Spinal cord (tissue), 10 donors: ENCODE data around the gene NDUFV2. TPM values are rescaled to one million over a fixed set of nuclear protein-coding genes. Genes with fewer than 3 reads are reported as not detected.

Source experiments
- DNase-seq, 6 donors: peaks; one replicate each; pipeline versions ENCODE4 v3.0.0 to v3.0.0-alpha.2; 2013 to 2015; ENCODE audit warnings: low spot score in 6 of 6, low read depth in 4 of 6
- H3K27ac ChIP-seq: one replicate; pipeline ENCODE4 v1.5.1; 2013; ENCODE audit warnings: low read depth, low read length, control low read depth
- H3K27me3 ChIP-seq: one replicate; pipeline ENCODE4 v1.6.1; 2013; ENCODE audit warnings: low read length; ENCODE audit not compliant: control insufficient read depth, insufficient read depth
- H3K36me3 ChIP-seq: one replicate; pipeline ENCODE4 v1.6.1; 2013; ENCODE audit warnings: low read length; ENCODE audit not compliant: control insufficient read depth, insufficient read depth
- H3K4me1 ChIP-seq: one replicate; pipeline ENCODE4 v1.6.1; 2013; ENCODE audit warnings: low read length; ENCODE audit not compliant: control insufficient read depth, insufficient read depth
- H3K4me3 ChIP-seq: one replicate; pipeline ENCODE4 v1.5.1; 2013; ENCODE audit warnings: low read depth, low read length, control low read depth
- H3K9me3 ChIP-seq: one replicate; pipeline ENCODE4 v1.6.1; 2013; ENCODE audit warnings: low read length; ENCODE audit not compliant: control insufficient read depth, insufficient read depth
- WGBS: methylation state at CpG from one replicate; pipeline ENCODE4 v1.1.5; 2013; ENCODE audit warnings: missing lambda C conversion rate; ENCODE audit not compliant: insufficient coverage; 5-methylcytosine and 5-hydroxymethylcytosine counted together
- polyA plus RNA-seq, 2 donors: library from polyadenylated mRNA; unstranded; fragments of 120-200 nt; gene quantifications; one replicate each; pipeline ENCODE4 v1.2.1, GENCODE V29; 2013; ENCODE audit not compliant: insufficient read length in 2 of 2
- total RNA-seq, 2 donors: library from RNA; depleted of rRNA in 1 of 2; stranded (reverse); fragments of 120-200 nt in 1 of 2; fragments of >200 nt in 1 of 2; gene quantifications; one replicate each; pipeline versions ENCODE4 v1.2.3 to v1.2.4, GENCODE V29; 2013 to 2014
- donor health status: healthy.

The NDUFV2 gene
- total and polyA plus RNA-seq, 4 donors = 108 to 157 (median 137) TPM

DNA sequence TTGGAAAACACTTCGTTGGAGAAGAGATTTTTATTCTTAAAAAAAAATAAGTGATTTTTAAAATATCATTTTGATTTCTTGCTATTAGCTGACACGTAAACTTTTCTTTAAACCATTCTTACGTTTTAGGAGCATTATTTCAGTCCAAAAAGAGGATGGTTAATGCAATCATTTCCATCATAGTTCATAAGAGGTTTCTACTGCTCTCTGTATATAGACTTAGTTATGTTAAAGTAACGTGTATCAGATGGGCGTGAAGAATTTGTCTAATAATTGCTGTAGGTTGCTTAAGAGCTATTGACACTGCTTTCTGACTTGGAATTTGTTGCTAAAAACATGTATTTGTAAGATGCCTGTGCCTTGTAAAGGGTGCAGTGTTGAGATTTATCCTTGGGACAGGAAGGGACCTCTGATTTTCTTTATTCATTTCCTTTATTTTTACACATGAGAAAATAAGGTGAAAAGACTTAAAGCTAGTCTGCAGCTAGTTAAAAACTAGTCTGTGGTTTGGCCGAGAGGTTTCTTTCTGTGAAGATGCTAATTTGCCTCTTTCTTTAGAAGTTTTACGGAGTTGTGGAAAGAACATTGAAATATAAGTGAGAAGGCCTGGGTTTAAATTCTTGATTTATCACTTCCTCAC, 37.0 kb downstream of the NDUFV2 start:
- Histone ChIP-seq H3K4me1 (peaks cover 12% of the 10 kb centered on the region), H3K4me3 (no peak overlapping the region), H3K27ac (no peak overlapping the region), H3K36me3 (peaks cover 3% of the 10 kb centered on the region), H3K27me3 (no peaks in the 10 kb centered on the region), H3K9me3 (no peaks in the 10 kb centered on the region)
- DNase-seq = no peak
- 80% methylated on average over 2 of the region's 7 CpGs for WGBS

- WGBS = no CpG with 5 or more reads among the region's 2 CpGs
- Histone ChIP-seq H3K9me3 (no peaks in the 10 kb centered on the region), H3K4me3 (no peak overlapping the region), H3K4me1 (peaks cover 9% of the 10 kb centered on the region), H3K27me3 (no peaks in the 10 kb centered on the region), H3K27ac (no peak overlapping the region), H3K36me3 (no peaks in the 10 kb centered on the region)
- no peak for DNase-seq
Observed at GRCh38 chr18:9140381-9140780, 37.9 kb downstream of the NDUFV2 start.

DNA sequence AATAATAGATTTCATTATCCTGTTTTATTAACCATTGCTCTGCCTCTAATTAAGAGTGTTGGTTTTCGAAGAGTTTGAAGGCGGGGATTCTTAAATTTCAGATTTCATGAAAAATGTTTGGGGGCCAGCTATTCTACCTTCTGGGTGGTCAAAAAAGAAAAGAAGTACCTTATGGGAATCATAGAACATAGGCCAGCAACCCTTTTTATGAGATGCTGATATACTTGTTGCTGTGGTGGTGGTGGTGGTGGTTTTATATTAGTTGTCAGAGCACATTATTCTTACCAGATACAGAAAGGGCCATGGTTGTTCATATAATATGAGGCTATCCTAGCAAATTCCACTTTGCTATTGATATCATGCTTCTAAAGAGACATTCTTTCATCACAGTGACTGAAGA, 38.5 kb downstream of the NDUFV2 start:
- WGBS = no CpG with 5 or more reads among the region's 2 CpGs
- Histone ChIP-seq H3K27ac (no peak overlapping the region), H3K4me3 (no peak overlapping the region), H3K9me3 (no peaks in the 10 kb centered on the region), H3K36me3 (no peaks in the 10 kb centered on the region), H3K27me3 (no peaks in the 10 kb centered on the region), H3K4me1 (peaks cover 6% of the 10 kb centered on the region)
- no peak for DNase-seq

- Histone ChIP-seq H3K27me3 (no peaks in the 10 kb centered on the region), H3K4me1 (no peaks in the 10 kb centered on the region), H3K36me3 (no peaks in the 10 kb centered on the region), H3K9me3 (no peaks in the 10 kb centered on the region), H3K27ac (no peak overlapping the region), H3K4me3 (no peak overlapping the region)
- no peak for DNase-seq
- WGBS = no CpG with 5 or more reads among the region's 1 CpG
Observed at GRCh38 chr18:9146224-9146623, 43.7 kb downstream of the NDUFV2 start.

GRCh38 chr18:9147440-9148202, 45.1 kb downstream of the NDUFV2 start:
- no peaks in the 10 kb centered on the region for H3K36me3 ChIP-seq
- H3K27ac ChIP-seq = no peak overlapping the region
- peak in 2 of 6 donors; percentile 72 to 77 for DNase-seq
- WGBS = no CpG with 5 or more reads among the region's 1 CpG
- no peaks in the 10 kb centered on the region for H3K9me3 ChIP-seq
- H3K4me1 ChIP-seq = no peaks in the 10 kb centered on the region
- no peaks in the 10 kb centered on the region for H3K27me3 ChIP-seq
- H3K4me3 ChIP-seq = no peak overlapping the region

DNA sequence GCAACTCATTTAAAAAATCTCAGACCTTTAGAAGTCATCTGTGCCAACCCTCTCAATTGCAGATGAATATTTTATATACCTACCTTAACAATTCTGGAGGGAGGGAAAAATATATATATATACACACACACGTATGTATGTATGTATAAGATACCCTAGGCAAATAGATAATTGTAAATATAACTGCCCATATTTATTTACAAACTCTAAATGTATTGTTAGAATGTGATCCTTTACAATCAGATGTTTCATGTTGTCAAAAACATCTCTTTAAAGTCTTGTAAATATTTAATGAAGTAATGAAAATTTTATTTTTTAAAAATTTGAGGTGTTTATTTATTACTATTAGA, 45.7 kb downstream of the NDUFV2 start:
- no peaks in the 10 kb centered on the region for H3K36me3 ChIP-seq
- no peaks in the 10 kb centered on the region for H3K4me1 ChIP-seq
- H3K27me3 ChIP-seq = no peaks in the 10 kb centered on the region
- H3K27ac ChIP-seq = no peak overlapping the region
- no peaks in the 10 kb centered on the region for H3K9me3 ChIP-seq
- WGBS = no CpG with 5 or more reads among the region's 1 CpG
- DNase-seq = no peak
- no peak overlapping the region for H3K4me3 ChIP-seq

DNA sequence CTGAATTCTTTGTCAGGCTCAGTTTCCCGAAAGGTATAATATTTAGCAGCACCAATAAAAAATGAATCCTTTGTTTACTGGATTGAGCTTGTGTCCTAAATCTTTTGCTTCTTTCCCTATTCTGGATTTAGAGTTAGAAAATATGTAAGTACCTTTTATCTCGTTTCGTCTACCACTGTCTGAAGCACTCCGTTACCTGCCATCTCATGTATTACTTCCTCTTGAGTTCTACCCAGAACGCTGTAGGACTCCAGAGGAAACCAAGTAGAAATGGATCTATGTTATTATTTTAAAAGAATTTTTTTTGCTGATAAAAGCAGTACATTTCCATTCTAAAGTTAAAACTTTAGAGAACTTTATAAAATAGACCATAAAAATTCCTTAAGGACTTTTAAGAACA, 47.6 kb downstream of the NDUFV2 start:
- H3K27ac ChIP-seq = no peak overlapping the region
- H3K27me3 ChIP-seq = no peaks in the 10 kb centered on the region
- no peaks in the 10 kb centered on the region for H3K9me3 ChIP-seq
- no peak for DNase-seq
- no peak overlapping the region for H3K4me3 ChIP-seq
- H3K4me1 ChIP-seq = no peaks in the 10 kb centered on the region
- no peaks in the 10 kb centered on the region for H3K36me3 ChIP-seq
- no CpG with 5 or more reads among the region's 5 CpGs for whole genome bisulfite sequencing

DNA sequence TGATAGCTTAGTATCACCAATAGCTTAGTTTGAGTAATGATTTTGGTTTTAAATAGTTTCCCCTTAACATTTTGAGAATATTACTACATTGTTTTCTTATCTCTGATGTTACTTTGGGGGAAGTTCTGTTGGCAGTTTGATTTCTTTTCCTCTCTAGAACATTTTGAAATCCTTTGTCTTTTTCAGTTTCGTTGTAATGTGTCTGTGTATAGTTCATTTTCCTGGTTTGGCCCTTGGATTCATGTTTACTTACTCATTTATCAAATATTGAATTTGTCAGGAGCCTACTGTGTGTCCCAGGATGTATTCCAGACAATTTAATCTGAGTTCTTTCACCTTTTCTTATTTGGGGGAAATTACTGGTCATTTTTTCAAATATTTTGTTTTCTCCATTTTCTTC, 50.8 kb downstream of the NDUFV2 start:
- Histone ChIP-seq H3K4me3 (no peak overlapping the region), H3K27me3 (no peaks in the 10 kb centered on the region), H3K9me3 (no peaks in the 10 kb centered on the region), H3K27ac (no peak overlapping the region), H3K4me1 (no peaks in the 10 kb centered on the region), H3K36me3 (no peaks in the 10 kb centered on the region)
- WGBS = no CpG with 5 or more reads among the region's 1 CpG
- no peak for DNase-seq

DNA sequence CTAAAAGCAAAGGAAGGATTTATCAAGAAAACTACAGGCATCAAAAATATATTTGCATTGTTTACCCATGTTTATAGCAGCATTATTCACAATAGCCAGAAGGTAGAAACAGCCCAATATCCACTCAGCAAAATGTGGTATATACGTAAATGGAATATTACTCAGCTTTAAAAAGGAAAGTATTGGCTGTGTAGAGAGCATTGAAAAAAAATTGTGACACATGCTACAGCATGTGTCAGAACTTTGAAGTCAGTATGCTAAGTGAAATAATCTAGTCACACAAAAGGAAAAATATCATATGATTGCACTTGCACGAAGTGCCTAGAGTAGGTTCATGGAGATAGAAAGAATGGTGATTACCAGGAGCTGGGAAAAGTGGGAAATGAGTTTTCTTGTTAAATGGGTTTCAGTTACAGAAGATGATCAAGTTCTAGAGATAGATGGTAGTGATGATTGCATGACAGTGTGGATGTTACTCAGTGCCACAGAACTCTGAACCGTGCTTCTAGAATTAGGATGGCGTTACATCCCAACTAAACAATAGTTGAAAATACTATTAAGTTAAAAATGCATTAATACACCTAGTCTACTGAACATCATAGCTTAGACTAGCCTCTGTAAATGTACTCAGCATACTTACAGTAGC, 54.2 kb downstream of the NDUFV2 start:
- H3K27me3 ChIP-seq = no peaks in the 10 kb centered on the region
- H3K27ac ChIP-seq = no peak overlapping the region
- H3K4me3 ChIP-seq = no peak overlapping the region
- H3K36me3 ChIP-seq = no peaks in the 10 kb centered on the region
- no peaks in the 10 kb centered on the region for H3K4me1 ChIP-seq
- H3K9me3 ChIP-seq = no peaks in the 10 kb centered on the region
- 100% methylated on average over 1 of the region's 4 CpGs for WGBS
- DNase-seq = no peak

DNA sequence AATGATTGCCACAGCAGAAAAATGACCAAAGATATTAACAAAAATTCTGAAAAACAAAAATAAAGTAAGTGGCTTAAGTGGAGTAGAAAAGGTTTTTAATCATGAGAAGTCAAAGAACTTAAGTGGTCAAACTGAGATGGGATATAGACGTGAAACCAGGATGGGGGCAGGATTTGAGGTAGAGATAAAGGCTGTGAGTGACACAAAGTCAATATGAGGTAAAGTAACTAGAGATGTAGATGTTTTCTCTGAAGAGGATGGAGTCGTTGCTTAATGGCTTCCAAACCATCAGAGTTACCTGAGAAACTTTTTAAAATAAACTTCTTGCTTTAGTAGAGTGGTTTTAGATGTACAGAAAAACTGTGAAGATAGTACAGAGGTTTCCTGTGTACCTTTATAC, 55.3 kb downstream of the NDUFV2 start:
- no peaks in the 10 kb centered on the region for H3K4me1 ChIP-seq

More for the DNA sequence above, 55.3 kb downstream of the NDUFV2 start:
- H3K4me3 ChIP-seq = no peak overlapping the region
- no peaks in the 10 kb centered on the region for H3K9me3 ChIP-seq
- H3K27me3 ChIP-seq = no peaks in the 10 kb centered on the region
- no peaks in the 10 kb centered on the region for H3K36me3 ChIP-seq
- DNase-seq = no peak
- 56% methylated on average over 1 of the region's 2 CpGs for WGBS
- H3K27ac ChIP-seq = no peak overlapping the region
